Neural progenitor cell (in vitro differentiated cells): ENCODE measurements around the gene VPS37D. TPM values are rescaled to one million over a fixed set of nuclear protein-coding genes. Genes with fewer than 3 reads are reported as not detected.

Experiments
- DNase-seq: peaks from one replicate; pipeline ENCODE4 v3.0.0-alpha.2; 2016; ENCODE audit warnings: low spot score
- H2AFZ ChIP-seq: fragments of 200-600 bp; sonication (generic); replicated peaks from 2 replicates; pipeline ENCODE4 v1.6.1; 2016; ENCODE audit warnings: antibody characterized with exemption
- H3F3A ChIP-seq: fragments of 200-600 bp; sonication (generic); 2 replicates; pipeline ENCODE4 v1.6.1; 2016; ENCODE audit warnings: antibody characterized with exemption, low read depth
- H3K27ac ChIP-seq: fragments of 200-600 bp; sonication (generic); 2 replicates; pipeline ENCODE4 v1.5.1; 2016; ENCODE audit warnings: mild to moderate bottlenecking
- H3K27me3 ChIP-seq: fragments of 200-600 bp; sonication (generic); 2 replicates; pipeline ENCODE4 v1.6.1; 2016; ENCODE audit warnings: mild to moderate bottlenecking, moderate library complexity
- H3K36me3 ChIP-seq: fragments of 200-600 bp; sonication (generic); 2 replicates; pipeline ENCODE4 v1.5.1; 2016
- H3K4me1 ChIP-seq: fragments of 200-600 bp; sonication (generic); 2 replicates; pipeline ENCODE4 v1.6.1; 2016; ENCODE audit warnings: mixed run types
- H3K4me2 ChIP-seq: fragments of 200-600 bp; sonication (generic); 2 replicates; pipeline ENCODE4 v1.6.1; 2016
- H3K4me3 ChIP-seq: fragments of 200-600 bp; sonication (generic); 2 replicates; pipeline ENCODE4 v1.5.1; 2016
- H3K79me2 ChIP-seq: fragments of 200-600 bp; sonication (generic); 2 replicates; pipeline ENCODE4 v1.6.1; 2016; ENCODE audit warnings: low read depth
- H3K9ac ChIP-seq: fragments of 200-600 bp; sonication (generic); 2 replicates; pipeline ENCODE4 v1.6.1; 2016
- H3K9me3 ChIP-seq: fragments of 200-600 bp; sonication (generic); 2 replicates; pipeline ENCODE4 v1.5.1; 2016; ENCODE audit warnings: low read depth
- H4K20me1 ChIP-seq: fragments of 200-600 bp; sonication (generic); 2 replicates; pipeline ENCODE4 v1.6.1; 2016; ENCODE audit warnings: low read depth
- H3K27ac Mint-ChIP-seq: 3 replicates; pipeline ENCODE4 v1.8.0; 2021; ENCODE audit warnings: mixed read lengths
- H3K27me3 Mint-ChIP-seq: 2 replicates; pipeline ENCODE4 v1.8.0; 2022; ENCODE audit warnings: low read depth, mild to moderate bottlenecking, inconsistent platforms, moderate library complexity, mixed read lengths; ENCODE audit not compliant: insufficient read depth
- H3K36me3 Mint-ChIP-seq: 3 replicates; pipeline ENCODE4 v1.8.0; 2021; ENCODE audit warnings: mixed read lengths
- H3K4me1 Mint-ChIP-seq: 3 replicates; pipeline ENCODE4 v1.8.0; 2021; ENCODE audit warnings: mixed read lengths
- H3K4me3 Mint-ChIP-seq: 3 replicates; pipeline ENCODE4 v1.8.0; 2021; ENCODE audit warnings: mild to moderate bottlenecking, moderate library complexity, mixed read lengths
- H3K9me3 Mint-ChIP-seq: 3 replicates; pipeline ENCODE4 v1.8.0; 2020; ENCODE audit warnings: mixed read lengths
- EZH2 ChIP-seq: fragments of 200-600 bp; sonication (generic); IDR thresholded peaks from 2 replicates; pipeline ENCODE4 v1.6.1; 2017; ENCODE audit warnings: antibody characterized with exemption, mild to moderate bottlenecking, moderate library complexity
- EZH2phosphoT487 ChIP-seq: fragments of 200-600 bp; sonication (generic); IDR thresholded peaks from 2 replicates; pipeline ENCODE4 v1.6.1; 2017; ENCODE audit warnings: antibody characterized with exemption
- total RNA-seq: library from RNA; depleted of rRNA; stranded (reverse); fragments of >200 nt; gene quantifications from 2 replicates; pipeline ENCODE4 v1.2.3, GENCODE V29; 2015; ENCODE audit warnings: low replicate concordance
- TF ChIP-seq, protein P1 (sequence below): fragments of 200-600 bp; sonication (generic); IDR thresholded peaks from 2 replicates; pipeline ENCODE4 v1.5.1; 2017; ENCODE audit warnings: antibody characterized with exemption, mild to moderate bottlenecking

Gene VPS37D
- total RNA-seq, 1 donor from 2014 or later = 7.0 TPM

DNA sequence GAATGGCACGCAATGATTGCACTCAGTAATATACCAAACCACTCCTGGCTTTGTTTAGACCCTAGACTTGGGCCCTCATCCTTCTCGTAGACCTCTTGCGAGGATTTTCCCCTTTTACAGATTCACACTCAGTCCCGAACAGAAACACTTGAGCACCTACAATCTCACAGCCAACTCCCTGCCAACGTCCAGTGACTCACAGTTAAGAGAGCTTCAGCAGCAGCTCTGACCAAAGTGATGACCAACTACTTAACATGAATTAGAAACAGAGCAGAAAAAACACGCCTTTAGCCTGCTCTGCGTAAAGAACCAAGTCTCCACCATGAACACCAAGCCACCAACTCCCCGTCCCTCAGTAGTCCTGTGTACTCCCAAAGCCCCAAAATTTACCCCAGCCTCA, 13.4 kb downstream of the VPS37D start:
- Histone ChIP-seq H3K9me3 (no peaks in the 10 kb centered on the region), H3K79me2 (peaks cover 60% of the 10 kb centered on the region), H3K9ac (peak overlapping the region; percentile 15), H3K4me2 (peak overlapping the region; percentile 93), H4K20me1 (peaks cover 24% of the 10 kb centered on the region), H3K27ac (no peak overlapping the region), H3K4me3 (peak overlapping the region; percentile 95), H2AFZ (no peak overlapping the region), H3K36me3 (no peaks in the 10 kb centered on the region), H3K27me3 (no peaks in the 10 kb centered on the region), H3F3A (no peaks in the 10 kb centered on the region), H3K4me1 (peaks cover 9% of the 10 kb centered on the region)
- no peaks in the 10 kb centered on the region for H3K9me3 Mint-ChIP-seq
- no peak overlapping the region for H3K27ac Mint-ChIP-seq
- H3K4me3 Mint-ChIP-seq = peak overlapping the region; percentile 98
- no peak for DNase-seq
- peaks cover 23% of the 10 kb centered on the region for H3K4me1 Mint-ChIP-seq
- peaks cover 15% of the 10 kb centered on the region for H3K36me3 Mint-ChIP-seq
- H3K27me3 Mint-ChIP-seq = peaks cover 8% of the 10 kb centered on the region
- TF ChIP-seq EZH2 (no peak), EZH2phosphoT487 (no peak)
- TF ChIP-seq, protein P1, sequence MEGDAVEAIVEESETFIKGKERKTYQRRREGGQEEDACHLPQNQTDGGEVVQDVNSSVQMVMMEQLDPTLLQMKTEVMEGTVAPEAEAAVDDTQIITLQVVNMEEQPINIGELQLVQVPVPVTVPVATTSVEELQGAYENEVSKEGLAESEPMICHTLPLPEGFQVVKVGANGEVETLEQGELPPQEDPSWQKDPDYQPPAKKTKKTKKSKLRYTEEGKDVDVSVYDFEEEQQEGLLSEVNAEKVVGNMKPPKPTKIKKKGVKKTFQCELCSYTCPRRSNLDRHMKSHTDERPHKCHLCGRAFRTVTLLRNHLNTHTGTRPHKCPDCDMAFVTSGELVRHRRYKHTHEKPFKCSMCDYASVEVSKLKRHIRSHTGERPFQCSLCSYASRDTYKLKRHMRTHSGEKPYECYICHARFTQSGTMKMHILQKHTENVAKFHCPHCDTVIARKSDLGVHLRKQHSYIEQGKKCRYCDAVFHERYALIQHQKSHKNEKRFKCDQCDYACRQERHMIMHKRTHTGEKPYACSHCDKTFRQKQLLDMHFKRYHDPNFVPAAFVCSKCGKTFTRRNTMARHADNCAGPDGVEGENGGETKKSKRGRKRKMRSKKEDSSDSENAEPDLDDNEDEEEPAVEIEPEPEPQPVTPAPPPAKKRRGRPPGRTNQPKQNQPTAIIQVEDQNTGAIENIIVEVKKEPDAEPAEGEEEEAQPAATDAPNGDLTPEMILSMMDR = no peak

DNA sequence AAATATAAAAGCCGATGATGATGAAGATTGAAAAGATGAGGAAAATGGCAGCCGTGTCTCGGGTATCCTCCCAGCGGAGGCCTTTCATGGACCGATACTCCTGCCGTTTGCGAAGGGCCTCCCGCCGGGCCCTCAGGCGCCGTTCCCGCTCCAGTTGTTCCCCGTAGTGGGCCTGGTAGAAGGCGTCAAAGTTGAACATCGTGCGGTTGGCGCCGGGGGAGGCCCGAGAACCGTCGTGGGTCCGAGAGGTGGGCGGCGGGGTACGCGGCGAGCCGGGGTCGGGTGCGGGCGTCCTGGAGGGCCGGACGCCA, 15.1 kb downstream of the VPS37D start:
- Histone ChIP-seq H4K20me1 (peaks cover 24% of the 10 kb centered on the region), H3K4me2 (peak overlapping the region; percentile 93), H3K4me3 (peak overlapping the region; percentile 95), H3K27ac (peak overlapping the region; percentile 61), H3K9me3 (no peaks in the 10 kb centered on the region), H3K27me3 (no peaks in the 10 kb centered on the region), H2AFZ (peak overlapping the region; percentile 93), H3K4me1 (peaks cover 9% of the 10 kb centered on the region), H3K36me3 (no peaks in the 10 kb centered on the region), H3F3A (no peaks in the 10 kb centered on the region), H3K9ac (peak overlapping the region; percentile 90), H3K79me2 (peaks cover 68% of the 10 kb centered on the region)
- H3K4me3 Mint-ChIP-seq = peak overlapping the region; percentile 98
- no peaks in the 10 kb centered on the region for H3K9me3 Mint-ChIP-seq
- TF ChIP-seq, protein P1 = no peak
- TF ChIP-seq EZH2 = no peak
- peaks cover 23% of the 10 kb centered on the region for H3K4me1 Mint-ChIP-seq
- H3K36me3 Mint-ChIP-seq = peaks cover 15% of the 10 kb centered on the region
- H3K27ac Mint-ChIP-seq = no peak overlapping the region
- H3K27me3 Mint-ChIP-seq = peaks cover 8% of the 10 kb centered on the region
- peak; percentile 33 for DNase-seq

DNA sequence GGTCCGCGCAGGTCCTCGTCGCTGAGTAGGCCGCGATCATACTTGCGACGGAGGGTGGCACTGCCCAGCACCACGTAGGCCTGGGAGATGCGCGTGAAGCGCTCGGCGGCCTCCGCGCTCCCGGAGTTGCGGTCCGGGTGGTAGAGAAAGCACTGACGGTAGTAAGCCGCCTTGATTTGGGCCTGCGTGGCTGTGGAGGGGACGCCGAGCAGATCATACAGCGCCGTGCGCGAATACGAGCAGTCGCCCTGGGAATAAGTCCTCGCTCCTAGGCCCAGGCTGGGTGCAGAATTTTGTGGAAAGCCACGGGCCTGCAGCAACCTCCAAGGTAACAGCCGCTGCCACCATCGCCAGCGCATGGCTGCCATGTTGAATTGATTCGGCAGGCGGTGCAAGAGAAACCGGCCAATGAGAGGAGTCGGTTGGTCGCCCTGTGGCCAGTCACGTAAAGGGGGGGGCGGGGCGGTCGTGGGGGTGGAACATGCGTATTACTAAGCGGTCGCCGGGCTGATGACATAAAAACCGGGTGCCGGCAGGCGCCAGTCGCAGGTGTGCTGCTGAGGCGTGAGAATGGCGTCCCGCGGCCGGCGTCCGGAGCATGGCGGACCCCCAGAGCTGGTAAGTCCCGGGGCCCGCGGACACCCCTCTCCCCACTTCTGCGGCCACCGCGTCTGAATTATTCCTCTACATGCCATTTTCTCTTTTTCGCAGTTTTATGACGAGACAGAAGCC, 15.6 kb downstream of the VPS37D start, which contains the start of the genes BUD23 and DNAJC30:
TSS of gene BUD23 (plus strand) at position 542 of the 732 bp plus-strand sequence. CDS start at position 571, 29 bp downstream.
TSS of gene DNAJC30 (minus strand) at position 398 of the 732 bp plus-strand sequence. CDS start at position 368, 30 bp downstream.
- Histone ChIP-seq H2AFZ (peak within 1 kb of the TSS; percentile 93), H3K4me2 (peak within 1 kb of the TSS; percentile 93), H3K79me2 (peaks cover 68% of the 10 kb centered on the region), H3K27ac (peak within 1 kb of the TSS; percentile 61), H4K20me1 (peaks cover 24% of the 10 kb centered on the region), H3K9me3 (no peaks in the 10 kb centered on the region), H3F3A (no peaks in the 10 kb centered on the region), H3K4me3 (peak within 1 kb of the TSS; percentile 95), H3K27me3 (no peaks in the 10 kb centered on the region), H3K36me3 (no peaks in the 10 kb centered on the region), H3K4me1 (peaks cover 9% of the 10 kb centered on the region), H3K9ac (peak within 1 kb of the TSS; percentile 90)
- peaks cover 4% of the 10 kb centered on the region for H3K27me3 Mint-ChIP-seq
- no peaks in the 10 kb centered on the region for H3K9me3 Mint-ChIP-seq
- H3K27ac Mint-ChIP-seq = peak within 1 kb of the TSS; percentile 89
- peaks cover 11% of the 10 kb centered on the region for H3K36me3 Mint-ChIP-seq
- DNase-seq = peak; percentile 98
- no peak for TF ChIP-seq EZH2phosphoT487
- TF ChIP-seq, protein P1 = no peak
- peak; percentile 22 for TF ChIP-seq EZH2
- H3K4me1 Mint-ChIP-seq = peaks cover 23% of the 10 kb centered on the region
- H3K4me3 Mint-ChIP-seq = peak within 1 kb of the TSS; percentile 98
